ENCODE measurements around the gene MAST4.
A peak's percentile ranks its signal among the peaks of the same experiment; 100 is the strongest.

MAST4 gene

GRCh38 chr5:67200809-67201562, 604.8 kb downstream of the MAST4 start:
- no peak for DNase-seq

GRCh38 chr5:67201897-67202549, 605.8 kb downstream of the MAST4 start:
- no peak for DNase-seq

- no peak for DNase-seq
Observed at GRCh38 chr5:67202828-67203227, 606.6 kb downstream of the MAST4 start.

GRCh38 chr5:67203701-67204074, 607.5 kb downstream of the MAST4 start:
- DNase-seq = no peak

GRCh38 chr5:67204821-67205220, 608.6 kb downstream of the MAST4 start:
- no peak for DNase-seq

GRCh38 chr5:67205981-67206380, 609.8 kb downstream of the MAST4 start:
- no peak for DNase-seq

GRCh38 chr5:67206461-67206860, 610.3 kb downstream of the MAST4 start:
- no peak for DNase-seq

- DNase-seq = peak; percentile 63
Observed at GRCh38 chr5:67206929-67207328, 610.7 kb downstream of the MAST4 start.

- no peak for DNase-seq
Observed at GRCh38 chr5:67208403-67208802, 612.2 kb downstream of the MAST4 start.

- peak; percentile 56 for DNase-seq
Observed at GRCh38 chr5:67209141-67209771, 613.1 kb downstream of the MAST4 start.

GRCh38 chr5:67211926-67212325, 615.7 kb downstream of the MAST4 start:
- peak; percentile 17 for DNase-seq

GRCh38 chr5:67214036-67214435, 617.8 kb downstream of the MAST4 start:
- no peak for DNase-seq

GRCh38 chr5:67214707-67215447, 618.7 kb downstream of the MAST4 start:
- no peak for DNase-seq

GRCh38 chr5:67215519-67216471, 619.6 kb downstream of the MAST4 start:
- DNase-seq = no peak

GRCh38 chr5:67216564-67216963, 620.4 kb downstream of the MAST4 start:
- no peak for DNase-seq
